Measurements from ENCODE around the gene CIAO3.

GRCh38 chr16:768428-768827 lies 27.6 kb upstream of the CIAO3 start:
- TF ChIP-seq CREB5 (CRISPR knock-in tag; IDR thresholded peaks at IDR 0.05; ENCODE audit: low read depth) = no peak
- TF ChIP-seq ZNF8 (CRISPR knock-in tag; IDR thresholded peaks at IDR 0.05) = no peak
- no peak for TF ChIP-seq PPARA (CRISPR knock-in tag; IDR thresholded peaks at IDR 0.05; ENCODE audit: borderline replicate concordance)
- TF ChIP-seq GLIS3 (CRISPR knock-in tag; IDR thresholded peaks at IDR 0.05) = no peak
- TF ChIP-seq ARNTL (CRISPR knock-in tag; IDR thresholded peaks at IDR 0.05; ENCODE audit: borderline replicate concordance, low read depth) = no peak
